Erythroblast (primary cell): ENCODE data around the gene CCDC158.

Experiments used
- GATA1 ChIP-seq: IDR thresholded peaks from 2 replicates; pipeline ENCODE4 v1.6.1; 2011; ENCODE audit warnings: low read depth, mild to moderate bottlenecking, control low read depth, low read length, moderate library complexity
- POLR2A ChIP-seq: IDR thresholded peaks from 2 replicates; pipeline ENCODE4 v1.6.1; 2011; ENCODE audit warnings: mild to moderate bottlenecking, low read length

DNA sequence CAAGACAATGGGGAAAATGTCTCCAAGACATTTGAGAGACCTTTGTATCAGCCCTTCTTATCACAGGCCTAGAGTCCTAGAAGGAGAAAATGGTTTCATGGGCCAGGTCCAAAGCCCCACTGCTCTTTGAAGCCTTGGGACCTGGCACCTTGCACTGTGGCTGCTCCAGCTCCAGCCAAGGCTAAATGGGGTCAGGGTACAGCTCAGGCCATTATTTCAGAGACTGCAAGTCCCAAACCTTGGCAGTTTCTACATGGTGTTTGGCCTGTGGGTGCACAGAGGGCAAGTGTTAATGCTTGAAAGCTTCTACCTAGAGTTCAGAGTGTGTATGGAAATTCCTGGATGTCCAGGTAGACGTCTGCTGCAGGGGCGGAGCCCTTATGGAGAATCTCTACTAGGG lies 42.6 kb upstream of the CCDC158 start:
- TF ChIP-seq POLR2A (no peak), GATA1 (no peak)
